ENCODE measurements around the gene RPS6KA3. TPM values are rescaled to one million over a fixed set of nuclear protein-coding genes. Genes with fewer than 3 reads are reported as not detected.

The RPS6KA3 gene
- total RNA-seq, 2 donors from 2014 or later = 13.9 to 20.5 TPM

GRCh38 chrX:20228245-20228644 is 38.5 kb downstream of the RPS6KA3 start:
- H3K27ac Mint-ChIP-seq = no peak overlapping the region

GRCh38 chrX:20227116-20227515 is 39.6 kb downstream of the RPS6KA3 start:
- Histone ChIP-seq H3K4me1 (ENCODE audit: control insufficient read depth, insufficient read depth, low read length) (no peaks in the 10 kb centered on the region), H3K27ac (ENCODE audit: low read depth, low read length) (no peak overlapping the region), H3K36me3 (ENCODE audit: control insufficient read depth, insufficient read depth, low read length) (peaks cover 8% of the 10 kb centered on the region), H3K27me3 (ENCODE audit: control insufficient read depth, insufficient read depth, low read length, poor library complexity, severe bottlenecking) (no peaks in the 10 kb centered on the region), H3K9me3 (ENCODE audit: control insufficient read depth, low read length) (no peaks in the 10 kb centered on the region), H3K4me3 (ENCODE audit: low read length) (no peak overlapping the region), H3K9ac (ENCODE audit: extremely low read depth, low read length, poor library complexity, severe bottlenecking) (no peak overlapping the region)
- Mint-ChIP-seq H3K9me3 (peaks cover 34% of the 10 kb centered on the region), H3K4me3 (no peak overlapping the region), H3K4me1 (peaks cover 7% of the 10 kb centered on the region), H3K27me3 (ENCODE audit: insufficient read depth) (no peaks in the 10 kb centered on the region), H3K27ac (no peak overlapping the region), H3K36me3 (ENCODE audit: low read depth) (peaks cover 17% of the 10 kb centered on the region)
- no peak for TF ChIP-seq CTCF (conservative IDR thresholded peaks at IDR 0.05)
- no peak for DNase-seq
- 87% methylated on average over 2 of the region's 2 CpGs; no CpG with 5 or more reads in 1 of the 2 experiments for WGBS, 2 experiments (ENCODE audit: insufficient coverage in 1 of 2, insufficient read length in 1 of 2)

More at GRCh38 chrX:20228245-20228644, 38.5 kb downstream of the RPS6KA3 start:
- Mint-ChIP-seq H3K9me3 (peaks cover 39% of the 10 kb centered on the region), H3K4me3 (no peak overlapping the region), H3K27me3 (ENCODE audit: insufficient read depth) (no peaks in the 10 kb centered on the region), H3K4me1 (peaks cover 5% of the 10 kb centered on the region), H3K36me3 (ENCODE audit: low read depth) (peaks cover 23% of the 10 kb centered on the region)
- Histone ChIP-seq H3K27me3 (ENCODE audit: control insufficient read depth, insufficient read depth, low read length, poor library complexity, severe bottlenecking) (no peaks in the 10 kb centered on the region), H3K9me3 (ENCODE audit: control insufficient read depth, low read length) (no peaks in the 10 kb centered on the region), H3K36me3 (ENCODE audit: control insufficient read depth, insufficient read depth, low read length) (peaks cover 15% of the 10 kb centered on the region), H3K4me3 (ENCODE audit: low read length) (no peak overlapping the region), H3K4me1 (ENCODE audit: control insufficient read depth, insufficient read depth, low read length) (no peaks in the 10 kb centered on the region), H3K27ac (ENCODE audit: low read depth, low read length) (no peak overlapping the region), H3K9ac (ENCODE audit: extremely low read depth, low read length, poor library complexity, severe bottlenecking) (no peak overlapping the region)
- peak; percentile 54 for TF ChIP-seq CTCF (conservative IDR thresholded peaks at IDR 0.05)
- DNase-seq = no peak
- 94% methylated on average over 2 of the region's 2 CpGs; no CpG with 5 or more reads in 1 of the 2 experiments for WGBS, 2 experiments (ENCODE audit: insufficient coverage in 1 of 2, insufficient read length in 1 of 2)

- H3K4me1 Mint-ChIP-seq = peaks cover 7% of the 10 kb centered on the region
- peaks cover 15% of the 10 kb centered on the region for H3K36me3 Mint-ChIP-seq (ENCODE audit: low read depth)
- no CpG with 5 or more reads among the region's 1 CpG for WGBS, 2 experiments (ENCODE audit: insufficient coverage in 1 of 2, insufficient read length in 1 of 2)
- H3K27ac Mint-ChIP-seq = no peak overlapping the region
- no peak for TF ChIP-seq CTCF (conservative IDR thresholded peaks at IDR 0.05)
- Histone ChIP-seq H3K36me3 (ENCODE audit: control insufficient read depth, insufficient read depth, low read length) (peaks cover 8% of the 10 kb centered on the region), H3K27me3 (ENCODE audit: control insufficient read depth, insufficient read depth, low read length, poor library complexity, severe bottlenecking) (no peaks in the 10 kb centered on the region), H3K4me1 (ENCODE audit: control insufficient read depth, insufficient read depth, low read length) (no peaks in the 10 kb centered on the region), H3K27ac (ENCODE audit: low read depth, low read length) (no peak overlapping the region), H3K9me3 (ENCODE audit: control insufficient read depth, low read length) (no peaks in the 10 kb centered on the region), H3K4me3 (ENCODE audit: low read length) (no peak overlapping the region), H3K9ac (ENCODE audit: extremely low read depth, low read length, poor library complexity, severe bottlenecking) (no peak overlapping the region)
- H3K4me3 Mint-ChIP-seq = no peak overlapping the region
- no peak for DNase-seq
- no peaks in the 10 kb centered on the region for H3K27me3 Mint-ChIP-seq (ENCODE audit: insufficient read depth)
- peaks cover 32% of the 10 kb centered on the region for H3K9me3 Mint-ChIP-seq
These were observed 41.2 kb downstream of the RPS6KA3 start for GRCh38 chrX:20225488-20225833.

All from endodermal cell (in vitro differentiated cells).